Chondrocyte (in vitro differentiated cells): Measurements from ENCODE around the gene COQ2. TPM values are rescaled to one million over a fixed set of nuclear protein-coding genes. Genes with fewer than 3 reads are reported as not detected.

Experiments used
- DNase-seq: peaks from one replicate; pipeline ENCODE4 v3.0.0; 2021; ENCODE audit warnings: mixed read lengths, low spot score
- H3K27ac Mint-ChIP-seq: one replicate; pipeline ENCODE4 v1.8.0; 2021; ENCODE audit warnings: mild to moderate bottlenecking, moderate library complexity, mixed read lengths; ENCODE audit not compliant: unreplicated experiment
- H3K27me3 Mint-ChIP-seq: 2 replicates; pipeline ENCODE4 v1.8.0; 2021; ENCODE audit warnings: low read depth, mixed read lengths
- H3K36me3 Mint-ChIP-seq: 2 replicates; pipeline ENCODE4 v1.8.0; 2021; ENCODE audit warnings: low read depth, mixed read lengths
- H3K4me1 Mint-ChIP-seq: 2 replicates; pipeline ENCODE4 v1.8.0; 2021; ENCODE audit warnings: low read depth, mild to moderate bottlenecking, mixed read lengths
- H3K4me3 Mint-ChIP-seq: one replicate; pipeline ENCODE4 v1.8.0; 2021; ENCODE audit warnings: mild to moderate bottlenecking, moderate library complexity, mixed read lengths; ENCODE audit not compliant: unreplicated experiment
- H3K9me3 Mint-ChIP-seq: 2 replicates; pipeline ENCODE4 v1.8.0; 2021; ENCODE audit warnings: low read depth, mixed read lengths
- total RNA-seq: library from RNA; stranded (reverse); gene quantifications from 3 replicates; pipeline ENCODE4 v1.2.1, GENCODE V29; 2021
- TF ChIP-seq, protein P1 (sequence below): fragments of 200-600 bp; sonication (generic); IDR thresholded peaks from 2 replicates; pipeline ENCODE4 v1.5.0; 2021; ENCODE audit warnings: antibody characterized with exemption, mild to moderate bottlenecking, moderate library complexity

The COQ2 gene
- total RNA-seq, 1 donor from 2014 or later: 8.5 TPM

GRCh38 chr4:83267830-83268475, 16.6 kb downstream of the COQ2 start:
- H3K27me3 Mint-ChIP-seq: no peaks in the 10 kb centered on the region
- no peak for DNase-seq
- H3K4me3 Mint-ChIP-seq: no peak overlapping the region
- peaks cover 6% of the 10 kb centered on the region for H3K4me1 Mint-ChIP-seq
- H3K36me3 Mint-ChIP-seq: peaks cover 4% of the 10 kb centered on the region
- TF ChIP-seq, protein P1, sequence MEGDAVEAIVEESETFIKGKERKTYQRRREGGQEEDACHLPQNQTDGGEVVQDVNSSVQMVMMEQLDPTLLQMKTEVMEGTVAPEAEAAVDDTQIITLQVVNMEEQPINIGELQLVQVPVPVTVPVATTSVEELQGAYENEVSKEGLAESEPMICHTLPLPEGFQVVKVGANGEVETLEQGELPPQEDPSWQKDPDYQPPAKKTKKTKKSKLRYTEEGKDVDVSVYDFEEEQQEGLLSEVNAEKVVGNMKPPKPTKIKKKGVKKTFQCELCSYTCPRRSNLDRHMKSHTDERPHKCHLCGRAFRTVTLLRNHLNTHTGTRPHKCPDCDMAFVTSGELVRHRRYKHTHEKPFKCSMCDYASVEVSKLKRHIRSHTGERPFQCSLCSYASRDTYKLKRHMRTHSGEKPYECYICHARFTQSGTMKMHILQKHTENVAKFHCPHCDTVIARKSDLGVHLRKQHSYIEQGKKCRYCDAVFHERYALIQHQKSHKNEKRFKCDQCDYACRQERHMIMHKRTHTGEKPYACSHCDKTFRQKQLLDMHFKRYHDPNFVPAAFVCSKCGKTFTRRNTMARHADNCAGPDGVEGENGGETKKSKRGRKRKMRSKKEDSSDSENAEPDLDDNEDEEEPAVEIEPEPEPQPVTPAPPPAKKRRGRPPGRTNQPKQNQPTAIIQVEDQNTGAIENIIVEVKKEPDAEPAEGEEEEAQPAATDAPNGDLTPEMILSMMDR: no peak
- H3K27ac Mint-ChIP-seq: no peak overlapping the region
- H3K9me3 Mint-ChIP-seq: no peaks in the 10 kb centered on the region

DNA sequence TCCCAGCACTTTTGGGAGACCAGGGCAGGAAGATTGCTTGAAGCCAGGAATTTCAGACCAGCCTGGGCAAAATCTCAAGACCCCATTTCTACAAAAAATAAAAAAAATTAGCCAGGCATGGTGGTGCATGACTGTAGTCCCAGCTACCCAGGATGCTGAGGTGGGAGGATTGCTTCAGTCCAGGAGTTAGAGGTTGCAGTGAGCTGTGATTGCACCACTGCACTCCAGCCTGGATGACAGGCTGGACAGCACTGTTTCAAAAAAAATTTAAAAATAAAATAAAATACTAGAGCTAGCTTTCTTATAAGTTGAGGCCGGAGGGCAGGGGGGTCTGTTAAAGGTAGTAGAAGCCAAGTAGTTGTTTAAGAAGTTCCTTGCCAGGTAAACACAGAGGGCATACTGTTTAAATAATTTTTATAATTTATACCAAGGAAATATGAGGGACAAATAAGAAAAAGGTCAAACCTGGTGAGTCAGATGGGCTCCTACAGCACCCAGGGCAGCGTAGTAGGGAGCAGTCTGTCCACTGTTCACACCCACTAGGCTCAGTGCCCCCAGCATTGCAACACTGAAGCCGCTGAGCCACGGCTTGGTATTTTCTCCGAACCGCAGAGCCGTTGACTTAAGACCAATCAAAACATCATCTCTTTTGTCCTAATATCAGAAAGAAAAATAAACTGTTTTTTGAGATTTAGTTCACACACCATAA, 17.3 kb downstream of the COQ2 start:
- H3K27me3 Mint-ChIP-seq: no peaks in the 10 kb centered on the region
- DNase-seq: no peak
- no peaks in the 10 kb centered on the region for H3K9me3 Mint-ChIP-seq
- peaks cover 4% of the 10 kb centered on the region for H3K36me3 Mint-ChIP-seq
- H3K27ac Mint-ChIP-seq: no peak overlapping the region
- H3K4me3 Mint-ChIP-seq: no peak overlapping the region
- peaks cover 6% of the 10 kb centered on the region for H3K4me1 Mint-ChIP-seq
- TF ChIP-seq, protein P1: no peak

DNA sequence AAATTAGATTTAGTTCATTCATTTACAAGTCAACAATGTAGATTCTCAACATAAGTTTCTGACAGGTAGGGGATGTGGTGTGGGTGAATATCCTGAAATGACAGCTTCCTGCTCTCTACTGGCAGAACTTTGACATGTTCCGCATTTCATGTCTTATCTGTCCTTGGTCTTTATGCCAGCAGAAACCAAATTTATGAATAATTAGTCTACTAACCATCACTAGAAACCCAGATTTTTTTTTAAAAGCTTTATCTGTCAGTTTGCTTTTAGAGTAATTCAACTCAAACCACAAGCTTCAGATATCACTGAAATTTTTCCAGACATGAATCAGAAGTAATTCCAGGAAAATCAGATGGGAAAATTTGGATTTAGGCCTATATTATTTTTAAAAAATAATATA, 17.9 kb downstream of the COQ2 start:
- H3K4me3 Mint-ChIP-seq: no peak overlapping the region
- no peaks in the 10 kb centered on the region for H3K9me3 Mint-ChIP-seq
- TF ChIP-seq, protein P1: no peak
- peaks cover 4% of the 10 kb centered on the region for H3K36me3 Mint-ChIP-seq
- H3K27ac Mint-ChIP-seq: no peak overlapping the region
- DNase-seq: no peak
- H3K27me3 Mint-ChIP-seq: no peaks in the 10 kb centered on the region
- H3K4me1 Mint-ChIP-seq: peaks cover 6% of the 10 kb centered on the region

- Mint-ChIP-seq H3K9me3 (no peaks in the 10 kb centered on the region), H3K4me3 (no peak overlapping the region), H3K27me3 (no peaks in the 10 kb centered on the region), H3K36me3 (peaks cover 3% of the 10 kb centered on the region), H3K27ac (no peak overlapping the region), H3K4me1 (peaks cover 17% of the 10 kb centered on the region)
- TF ChIP-seq, protein P1: no peak
- no peak for DNase-seq
Measured at GRCh38 chr4:83263106-83263505, 21.5 kb downstream of the COQ2 start.

DNA sequence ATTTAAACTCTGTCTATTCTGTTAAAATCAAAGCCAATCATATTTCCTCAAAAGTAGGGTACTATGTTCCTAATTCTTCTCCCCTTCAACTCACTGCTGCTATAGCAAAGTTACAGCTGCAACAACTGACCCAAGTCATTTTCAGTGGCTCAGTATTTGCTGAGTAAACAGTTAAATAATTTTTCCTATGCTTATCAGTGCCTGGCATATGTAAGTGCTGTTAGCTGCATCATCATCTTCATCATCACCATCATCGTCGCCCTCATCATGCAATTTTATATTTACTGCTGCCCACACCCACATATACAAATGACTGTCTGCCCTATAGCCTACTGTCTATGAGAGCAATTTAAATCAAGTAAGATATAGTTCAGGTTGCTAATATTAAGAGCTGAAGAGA, 21.9 kb downstream of the COQ2 start:
- Mint-ChIP-seq H3K9me3 (no peaks in the 10 kb centered on the region), H3K4me3 (no peak overlapping the region), H3K36me3 (peaks cover 3% of the 10 kb centered on the region), H3K4me1 (peaks cover 18% of the 10 kb centered on the region), H3K27me3 (no peaks in the 10 kb centered on the region), H3K27ac (no peak overlapping the region)
- no peak for DNase-seq
- TF ChIP-seq, protein P1: no peak
